NCI-H460 (cell line): ENCODE measurements around the gene DPP10. TPM values are rescaled to one million over a fixed set of nuclear protein-coding genes. Genes with fewer than 3 reads are reported as not detected.
"Not testable (repeated sequence)": the region's sequence is repeated elsewhere in the genome, so short reads cannot be mapped to it uniquely, and the experiment has no call there.

Experiments
- DNase-seq: peaks from one replicate; pipeline ENCODE4 v3.0.0-alpha.2; 2016; ENCODE audit warnings: low read depth; ENCODE audit errors: extremely low read depth
- total RNA-seq: library from RNA; depleted of rRNA; stranded (reverse); fragments of >200 nt; shearing (Covaris generic); gene quantifications from 2 replicates; pipeline ENCODE4 v1.2.3, GENCODE V29; 2014

The DPP10 gene
- total RNA-seq, 1 experiment from 2014 or later: 53.0 TPM

- no peak for DNase-seq
Observed at GRCh38 chr2:114499101-114499500, 56.7 kb downstream of the DPP10 start.

GRCh38 chr2:114507744-114508143 is 65.3 kb downstream of the DPP10 start:
- DNase-seq: no peak

DNA sequence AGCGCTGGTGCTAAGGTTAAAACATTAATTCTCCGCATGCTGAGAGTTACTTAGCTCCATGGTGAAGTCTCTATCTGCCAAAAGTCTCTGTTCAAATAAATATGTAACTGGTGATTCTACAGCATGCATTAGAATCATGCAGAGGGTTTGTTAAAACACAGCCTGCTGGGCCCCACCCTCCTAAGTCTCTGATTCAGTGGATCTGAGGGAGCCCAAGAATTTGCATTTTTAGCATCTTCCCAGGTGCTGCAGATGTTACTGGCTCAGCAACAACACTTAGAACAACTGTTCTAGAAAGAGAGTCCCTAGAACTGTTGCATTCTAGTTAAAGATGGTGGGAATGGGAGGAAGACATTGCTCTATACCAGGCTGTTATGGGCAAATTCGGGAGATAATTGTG is 73.4 kb downstream of the DPP10 start:
- DNase-seq: no peak

- DNase-seq: no peak
Observed at GRCh38 chr2:114517580-114517979, 75.1 kb downstream of the DPP10 start.

- no peak for DNase-seq
Observed at GRCh38 chr2:114518738-114519137, 76.3 kb downstream of the DPP10 start.

- not testable (repeated sequence) for DNase-seq
Observed at GRCh38 chr2:114522612-114523011, 80.2 kb downstream of the DPP10 start.

DNA sequence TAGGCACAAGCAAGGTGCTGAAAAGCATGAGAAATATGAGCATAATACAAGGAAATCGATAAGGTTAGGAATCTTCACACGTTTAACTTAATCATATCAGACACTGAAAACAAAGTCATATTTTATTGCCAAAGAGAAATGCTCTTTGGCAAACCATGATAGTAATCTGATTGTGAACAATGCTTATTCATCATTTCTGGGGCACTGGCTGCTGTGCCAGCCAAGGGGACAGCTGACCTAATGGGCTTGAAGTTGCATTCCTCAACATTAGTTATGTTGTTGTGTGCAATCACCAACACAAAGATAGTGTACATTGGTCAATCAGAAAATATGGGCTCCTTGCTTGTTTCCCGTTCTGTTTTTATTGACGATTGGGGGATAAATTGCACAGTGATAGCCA is 83.5 kb downstream of the DPP10 start:
- no peak for DNase-seq

GRCh38 chr2:114526841-114527240 is 84.4 kb downstream of the DPP10 start:
- no peak for DNase-seq

- DNase-seq: no peak
Observed at GRCh38 chr2:114527330-114527983, 85.0 kb downstream of the DPP10 start.

DNA sequence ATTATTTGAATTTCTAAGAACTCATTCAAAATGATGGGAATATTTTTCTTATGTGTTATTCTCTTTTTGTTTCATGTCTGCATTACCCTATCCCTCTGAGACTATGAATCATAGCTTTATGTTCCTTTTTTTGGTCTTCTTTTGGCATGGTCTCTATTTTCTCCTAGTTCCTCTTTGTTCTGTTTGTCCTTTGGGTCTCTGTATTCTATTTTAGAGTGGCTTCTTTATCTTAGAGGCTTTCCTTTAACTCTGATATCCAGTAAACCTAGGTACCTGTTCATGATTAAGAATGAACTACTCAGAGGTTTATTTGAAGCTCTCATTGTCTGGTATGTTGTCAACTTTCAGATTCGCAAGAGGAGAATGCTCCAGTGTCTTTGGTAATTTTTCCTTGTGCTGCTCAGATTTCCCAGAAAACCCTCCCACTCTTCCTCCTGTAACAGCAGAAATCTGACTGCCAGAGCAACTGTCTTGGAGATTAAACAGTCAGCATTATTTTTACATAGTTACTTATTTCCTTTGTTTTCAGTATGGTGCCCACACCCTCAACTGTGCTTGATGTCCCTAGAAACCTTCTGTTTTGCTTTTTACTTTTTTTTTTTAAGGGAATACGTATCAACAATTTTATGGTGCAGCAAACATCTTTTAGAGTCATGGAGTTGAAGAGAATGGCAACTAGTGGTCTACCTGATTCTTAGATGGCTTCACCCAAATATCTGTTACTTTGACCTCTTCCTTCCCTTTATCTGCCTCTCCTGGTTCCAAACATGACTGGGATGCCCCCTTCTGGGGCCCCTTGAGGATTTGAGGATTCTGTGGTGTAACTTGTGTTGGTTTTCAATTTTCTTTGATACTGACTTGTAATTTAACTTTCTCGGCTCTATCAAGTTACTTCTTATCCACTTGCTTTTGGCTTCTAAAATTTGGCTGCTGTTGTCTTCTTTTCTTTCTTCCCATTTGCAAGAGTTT is 92.0 kb downstream of the DPP10 start:
- DNase-seq: no peak

- DNase-seq: no peak
Observed at GRCh38 chr2:114537777-114538176, 95.3 kb downstream of the DPP10 start.

GRCh38 chr2:114542695-114543094 is 100.3 kb downstream of the DPP10 start:
- no peak for DNase-seq

DNA sequence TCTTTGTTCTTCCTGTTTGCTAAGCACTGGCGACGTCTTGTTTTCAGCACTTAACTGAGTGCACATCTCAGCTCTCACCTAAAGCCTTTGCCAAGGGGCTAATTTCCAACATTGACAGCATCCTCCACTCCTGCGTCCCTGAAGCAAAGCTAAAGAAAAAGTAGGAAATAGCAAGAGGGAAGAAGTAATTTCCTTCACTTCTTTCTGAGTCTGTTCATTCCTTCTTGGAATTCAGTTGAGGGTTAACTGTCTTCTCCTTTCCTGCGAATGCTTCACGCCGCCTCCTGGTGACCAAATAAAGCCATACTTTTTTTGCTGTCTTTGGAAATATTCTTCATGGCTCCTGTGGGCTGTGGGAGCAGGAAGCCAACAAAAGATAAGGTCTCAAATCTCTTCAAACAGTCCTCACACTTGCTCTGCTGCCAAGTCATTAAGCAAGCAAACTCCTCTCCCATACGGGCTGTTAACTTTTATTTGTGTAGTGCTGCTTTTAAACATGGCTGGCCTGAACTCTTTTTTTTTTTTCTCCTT is 100.9 kb downstream of the DPP10 start:
- DNase-seq: peak; percentile 4

GRCh38 chr2:114545052-114545451 is 102.6 kb downstream of the DPP10 start:
- DNase-seq: no peak

DNA sequence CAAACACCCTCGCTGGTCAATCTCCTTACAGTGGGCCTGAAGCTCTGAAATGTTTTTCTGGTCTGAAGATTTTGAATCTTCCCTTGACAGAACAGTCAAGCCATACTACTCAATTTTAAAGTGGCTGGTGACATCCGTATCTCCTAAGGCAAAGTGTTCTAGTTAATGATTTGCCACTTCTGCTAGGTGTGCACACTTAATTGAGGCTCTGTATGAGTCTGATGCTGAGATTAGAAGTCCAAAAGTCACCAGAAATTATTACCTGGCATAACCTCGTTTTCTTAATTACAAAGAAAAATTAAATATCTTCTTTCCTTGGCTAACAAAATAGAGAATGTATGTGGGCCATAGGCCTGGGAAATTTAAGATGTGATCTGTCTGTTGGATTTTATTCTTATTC is 104.1 kb downstream of the DPP10 start:
- no peak for DNase-seq

DNA sequence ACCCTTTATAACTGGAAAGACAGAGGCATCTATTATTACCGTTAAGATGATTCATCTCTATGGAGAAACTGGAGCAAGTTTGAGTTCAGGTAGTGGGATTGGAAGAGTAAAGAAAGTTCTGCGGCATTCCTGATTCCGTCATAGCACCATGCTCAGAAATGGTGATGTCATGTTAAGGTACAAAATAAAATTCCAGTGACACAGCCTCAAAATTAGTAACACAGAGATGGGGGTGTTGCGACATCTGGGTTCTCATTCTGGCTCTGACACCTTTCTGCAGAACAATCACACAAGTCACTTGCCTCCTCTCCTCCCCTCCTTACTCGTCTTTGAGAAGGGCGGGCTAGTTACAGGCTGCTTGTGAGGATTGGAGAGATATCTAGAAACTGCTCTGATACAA is 105.7 kb downstream of the DPP10 start:
- no peak for DNase-seq

- no peak for DNase-seq
Observed at GRCh38 chr2:114550364-114550763, 107.9 kb downstream of the DPP10 start.

DNA sequence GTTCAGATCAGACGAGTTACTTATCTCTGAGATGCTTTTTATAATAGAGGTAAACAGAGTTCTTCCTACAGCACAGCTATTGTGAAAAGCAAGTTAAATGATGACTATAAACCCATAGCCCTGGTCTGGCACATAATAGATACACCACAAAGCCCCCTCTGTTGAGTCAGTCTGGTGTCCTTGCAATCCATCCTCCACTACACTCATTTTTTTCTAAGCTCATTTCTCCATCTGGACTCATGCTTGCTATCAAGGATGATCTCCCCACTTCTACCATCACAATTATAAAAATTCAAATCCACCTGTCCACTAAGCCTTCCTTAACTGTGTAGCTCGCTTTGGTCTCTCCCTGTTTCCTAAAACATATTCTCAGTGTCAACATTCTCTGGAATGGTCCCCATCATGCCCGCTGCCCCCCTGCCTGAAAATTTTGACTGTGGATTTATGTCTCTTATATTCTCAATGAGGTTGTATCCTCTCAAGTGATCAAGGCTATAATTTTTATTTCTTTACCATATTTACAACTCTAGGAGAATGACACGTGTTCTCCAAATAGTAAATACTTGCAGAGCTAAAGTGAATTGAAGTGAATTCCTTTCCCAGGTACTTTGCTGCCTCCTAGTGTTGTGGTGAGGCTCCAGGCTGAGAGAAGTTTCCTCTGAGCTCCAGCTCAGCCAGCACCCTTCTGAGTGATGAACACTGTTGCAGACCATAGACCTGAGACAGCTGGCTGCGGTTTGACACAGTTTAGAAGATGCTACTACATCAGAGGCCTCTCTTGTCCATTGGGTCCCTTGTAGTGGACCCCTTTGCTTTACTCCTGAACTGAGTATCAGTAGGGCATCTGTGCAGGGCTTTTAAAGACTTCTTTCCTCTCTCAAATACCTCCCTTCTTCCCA is 108.7 kb downstream of the DPP10 start:
- peak; percentile 54 for DNase-seq

DNA sequence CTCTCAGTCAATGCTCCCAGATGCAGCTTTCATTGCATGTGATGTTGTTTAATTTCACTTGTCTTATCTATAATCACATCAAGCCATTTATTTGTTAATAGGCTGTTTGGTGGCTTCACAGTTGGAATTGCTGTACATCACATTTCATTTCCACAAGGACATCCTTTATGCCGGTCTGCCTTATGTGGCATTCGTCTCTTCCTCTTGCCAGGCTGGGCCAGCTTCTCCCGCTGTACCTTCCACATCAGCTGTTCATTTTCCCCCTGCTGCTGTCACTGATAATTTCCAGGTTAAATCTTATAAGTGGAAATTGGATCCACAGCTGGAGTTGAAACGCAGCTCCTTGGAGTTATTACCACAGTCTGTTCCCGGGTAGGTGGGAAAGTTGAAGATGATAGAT is 110.6 kb downstream of the DPP10 start:
- no peak for DNase-seq

DNA sequence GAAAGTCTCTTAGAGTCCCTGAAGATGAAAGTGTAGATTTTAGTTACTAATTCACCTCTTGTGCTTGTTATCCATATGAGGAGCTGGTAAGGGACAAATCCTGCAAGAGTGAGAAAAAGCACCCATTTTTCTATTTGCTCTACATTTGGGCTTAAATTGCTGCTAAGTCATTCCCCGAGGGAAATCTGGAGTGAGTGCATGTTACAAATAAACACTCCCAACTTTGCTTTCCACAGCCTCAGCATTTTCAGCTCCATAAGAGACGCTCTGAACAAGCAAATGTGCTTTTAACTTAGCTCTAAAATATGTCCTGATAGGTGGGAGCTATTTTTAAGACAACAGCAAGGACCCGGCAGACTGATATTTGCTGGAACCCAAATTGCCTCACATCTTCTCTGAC is 126.7 kb downstream of the DPP10 start:
- DNase-seq: no peak

- DNase-seq: no peak
Observed at GRCh38 chr2:114577657-114578056, 135.2 kb downstream of the DPP10 start.
